Activated T-helper 1 cell treated with anti-CD3 and anti-CD28 coated beads, Interleukin-2, amount 50 U/mL, for 16 hours (primary cell): ENCODE results near the gene OPRD1.
"Not testable (repeated sequence)": the region's sequence is repeated elsewhere in the genome, so short reads cannot be mapped to it uniquely, and the experiment has no call there.

Source experiments
- DNase-seq, 2 donors: peaks; one replicate each; pipeline ENCODE4 v3.0.0-alpha.2; 2020; ENCODE audit warnings: low read depth in 1 of 2, low spot score in 1 of 2

The OPRD1 gene

DNA sequence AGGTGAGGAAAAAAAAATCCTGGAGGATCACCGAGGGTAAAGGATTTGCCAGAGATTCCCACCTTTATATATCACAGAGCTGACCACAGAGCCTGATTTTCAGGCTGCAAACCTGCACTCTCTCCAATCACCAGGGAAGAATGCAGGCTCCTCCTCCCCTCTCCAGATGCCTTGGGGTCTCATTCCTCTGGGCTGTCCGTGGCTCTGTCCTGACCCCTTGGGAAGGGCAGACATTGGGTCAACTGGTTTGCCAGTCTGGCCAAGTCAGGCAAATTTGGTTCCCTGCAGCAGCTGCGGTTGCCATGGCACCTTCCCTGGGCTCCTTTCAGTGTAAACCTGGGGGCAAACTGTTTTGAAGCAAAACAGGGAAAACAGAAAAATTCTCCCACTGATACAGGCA is 11.6 kb upstream of the OPRD1 start:
- DNase-seq: no peak

DNA sequence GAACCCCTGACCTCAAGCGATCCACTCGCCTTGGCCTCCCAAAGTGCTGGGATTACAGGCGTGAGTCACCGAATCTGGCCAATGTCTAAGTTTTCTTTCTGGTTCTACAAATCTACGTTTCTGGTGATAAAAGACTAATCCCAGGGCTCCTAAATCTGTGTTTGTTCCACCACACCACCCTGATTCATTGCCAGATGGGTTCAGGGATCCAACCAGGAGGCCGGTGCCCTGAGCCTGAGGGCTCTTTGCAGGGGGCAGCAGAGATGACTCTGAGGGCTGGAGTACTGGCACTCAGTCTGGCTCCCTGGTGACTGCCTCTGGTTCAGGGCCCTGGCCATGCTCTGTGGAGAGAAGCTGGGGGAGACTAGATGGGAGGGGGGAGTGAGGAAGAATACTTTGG is 10.5 kb upstream of the OPRD1 start:
- no peak for DNase-seq

DNA sequence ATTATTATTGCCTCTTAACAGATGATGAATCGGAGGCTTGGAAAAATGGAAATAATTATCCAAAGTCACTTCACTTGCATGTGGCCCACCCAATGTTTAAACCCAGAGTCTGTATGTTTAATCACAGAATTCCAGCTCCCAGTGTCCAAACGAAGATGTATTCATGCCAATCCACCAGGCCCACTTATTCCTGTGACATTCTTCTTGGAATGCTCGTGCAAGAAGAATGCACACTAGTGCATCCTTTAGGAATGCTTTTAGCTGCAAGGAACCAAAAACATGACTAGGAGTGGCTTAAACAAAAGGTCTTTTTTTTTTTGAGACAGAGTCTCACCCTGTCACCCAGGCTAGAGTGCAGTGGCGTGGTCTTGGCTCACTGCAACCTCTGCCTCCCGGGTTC is 8.9 kb upstream of the OPRD1 start:
- no peak for DNase-seq

DNA sequence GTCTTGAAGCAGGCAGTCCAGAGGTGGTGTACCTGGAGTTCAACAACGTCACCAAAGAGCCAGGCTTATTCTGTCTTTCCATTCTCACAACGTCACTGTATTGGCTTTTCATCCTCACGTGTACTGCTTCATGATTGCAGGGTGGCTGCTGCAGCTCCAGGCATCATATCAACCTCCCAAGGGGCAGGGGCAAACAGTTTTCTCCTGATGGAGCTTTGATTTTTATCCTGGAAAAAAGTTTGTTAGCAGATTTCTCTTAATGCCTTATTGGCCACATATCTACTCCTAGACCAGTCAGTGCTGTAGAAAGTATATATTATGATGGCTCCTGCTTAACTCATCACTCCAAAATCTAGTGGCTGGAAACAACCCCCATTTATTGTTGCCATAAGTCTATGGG is 8.3 kb upstream of the OPRD1 start:
- DNase-seq: no peak

DNA sequence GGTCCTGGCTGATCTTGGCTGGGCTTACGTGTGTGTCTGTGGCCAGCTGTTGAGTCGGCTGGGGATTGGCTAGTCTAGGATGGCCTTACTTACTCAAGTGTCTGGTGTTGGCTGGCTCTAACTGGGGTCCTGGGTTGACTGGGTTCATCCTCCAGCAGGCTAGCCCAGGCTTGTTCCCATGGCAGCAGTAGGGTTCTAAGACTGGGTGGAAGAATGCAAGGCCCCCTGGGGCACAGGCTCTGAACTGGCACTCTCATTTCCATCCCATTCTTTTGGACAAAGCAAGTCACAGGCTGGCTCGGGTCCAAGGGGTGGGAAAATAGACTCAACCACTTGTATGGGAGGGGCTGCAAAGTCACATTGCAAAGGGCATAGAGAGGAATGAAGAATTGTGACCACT is 7.9 kb upstream of the OPRD1 start:
- DNase-seq: no peak

DNA sequence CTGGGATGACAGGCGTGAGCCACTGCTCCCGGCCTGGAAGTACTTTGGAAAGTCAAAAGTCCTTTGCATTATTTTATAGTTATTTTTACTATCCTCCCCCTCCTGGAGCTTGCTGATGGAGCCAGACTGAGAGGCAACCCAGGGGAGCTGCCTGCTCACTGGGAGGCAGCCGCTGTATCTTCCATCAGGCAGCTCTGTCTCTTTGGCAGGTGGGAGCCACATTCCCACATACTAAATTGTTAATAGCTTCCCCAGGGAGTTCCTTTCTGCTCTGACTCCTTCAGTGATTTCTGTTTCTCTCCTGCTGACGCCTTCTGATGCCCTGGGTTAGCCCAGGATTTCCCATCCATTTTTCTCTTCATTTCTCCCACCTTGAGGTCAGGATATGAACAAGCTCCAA is 4.9 kb upstream of the OPRD1 start:
- DNase-seq: no peak

DNA sequence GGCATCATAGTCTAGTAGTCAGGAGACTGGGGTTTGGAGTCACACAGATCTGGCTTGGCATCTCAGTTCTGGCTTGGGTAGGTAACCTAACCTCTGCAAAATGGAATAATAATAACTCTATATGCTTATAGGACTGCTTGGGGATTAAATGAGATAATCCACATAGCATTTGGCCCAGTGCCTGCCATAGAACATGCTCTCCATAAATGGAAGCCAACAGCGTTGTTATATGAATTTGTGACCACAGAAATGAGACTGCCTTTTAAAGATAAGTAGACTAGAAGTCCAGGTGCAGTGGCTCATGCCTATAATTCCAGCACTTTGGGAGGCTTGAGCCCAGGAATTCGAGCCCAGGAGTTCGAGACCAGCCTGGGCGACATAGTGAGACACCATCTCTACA is 4.0 kb upstream of the OPRD1 start:
- DNase-seq: no peak

DNA sequence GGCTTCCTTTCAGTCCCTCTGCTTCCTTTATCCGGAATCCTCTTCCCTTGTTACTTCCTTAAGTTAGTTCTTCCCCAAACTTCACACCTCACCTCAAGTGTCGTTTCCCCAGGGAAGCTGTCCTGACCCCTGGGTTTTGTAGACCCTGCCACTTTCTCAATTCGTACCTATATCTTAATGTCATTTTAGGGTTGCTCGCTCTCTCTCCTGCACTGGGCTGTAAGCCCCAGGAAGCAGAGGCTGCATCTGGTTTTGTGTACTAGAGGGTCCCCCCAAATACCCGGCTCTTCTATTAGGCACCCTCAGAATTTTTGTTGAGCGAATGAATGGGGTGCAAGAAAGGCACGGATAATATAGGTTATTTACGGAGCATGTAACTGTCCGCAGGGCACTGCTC is 603 bp upstream of the OPRD1 start:
- DNase-seq: no peak

DNA sequence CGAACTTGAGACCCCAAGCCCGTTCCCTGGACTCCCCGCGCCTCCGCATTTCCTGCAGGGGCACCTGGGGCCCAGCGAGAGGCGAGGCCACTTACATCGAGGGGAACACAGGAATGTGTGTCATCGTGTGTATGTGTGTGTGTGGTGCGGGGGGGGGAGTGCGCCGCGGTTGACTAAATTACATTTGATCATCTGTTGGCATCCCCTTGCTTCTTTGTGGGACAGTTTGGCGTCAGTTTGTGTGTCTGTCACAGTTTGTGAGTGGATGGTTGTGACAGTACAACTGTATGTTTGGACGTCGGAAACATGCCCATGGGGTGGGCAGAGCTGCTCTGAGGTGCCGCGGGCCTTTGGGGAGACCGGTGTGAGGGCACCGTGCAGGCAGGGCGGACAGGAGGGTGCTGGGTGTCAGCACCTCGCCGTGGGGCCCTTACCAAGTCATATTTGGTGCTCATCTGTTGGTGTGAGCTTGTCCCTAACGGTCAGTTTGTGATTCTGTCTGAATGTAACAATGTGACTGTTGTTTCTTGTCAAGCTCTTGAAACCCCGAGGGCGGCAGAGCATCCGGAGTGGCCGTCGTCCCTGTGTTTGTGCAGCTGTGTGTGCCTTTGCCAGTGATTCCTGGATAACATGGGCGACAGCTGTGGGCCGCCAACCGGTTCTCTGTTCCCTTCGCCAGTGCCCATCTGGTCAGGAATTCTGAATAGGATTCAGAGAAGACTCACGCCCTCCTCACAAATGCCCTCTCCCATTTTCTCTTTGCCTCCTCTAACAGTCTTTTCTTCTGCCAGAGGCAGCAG is 899 bp downstream of the OPRD1 start:
- no peak for DNase-seq

DNA sequence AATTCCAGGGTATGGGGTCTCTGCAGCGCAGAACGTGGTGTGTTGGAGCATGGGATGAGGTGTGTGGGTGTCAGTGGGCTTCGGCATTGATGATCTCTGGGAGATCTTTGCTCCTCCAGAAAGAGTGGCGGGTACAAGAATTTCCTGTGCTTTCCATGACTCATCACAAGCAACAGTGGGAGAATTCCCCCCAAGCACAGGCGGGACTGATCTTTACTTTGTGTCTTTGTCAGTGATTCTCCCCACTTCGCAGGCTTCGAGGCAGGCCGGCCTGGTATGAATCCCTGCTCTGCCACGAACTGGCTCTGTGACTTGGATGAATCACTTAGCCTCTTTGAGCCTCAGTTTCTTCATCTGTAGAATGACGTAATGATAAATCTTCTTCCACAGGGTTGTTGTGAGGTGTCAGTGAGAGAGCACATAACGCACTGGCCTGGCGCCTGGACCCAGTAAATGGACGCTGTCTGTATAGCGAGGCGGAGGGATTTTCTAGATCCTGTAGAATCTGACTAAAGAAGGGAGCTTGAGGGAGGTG is 2.0 kb downstream of the OPRD1 start:
- no peak for DNase-seq

DNA sequence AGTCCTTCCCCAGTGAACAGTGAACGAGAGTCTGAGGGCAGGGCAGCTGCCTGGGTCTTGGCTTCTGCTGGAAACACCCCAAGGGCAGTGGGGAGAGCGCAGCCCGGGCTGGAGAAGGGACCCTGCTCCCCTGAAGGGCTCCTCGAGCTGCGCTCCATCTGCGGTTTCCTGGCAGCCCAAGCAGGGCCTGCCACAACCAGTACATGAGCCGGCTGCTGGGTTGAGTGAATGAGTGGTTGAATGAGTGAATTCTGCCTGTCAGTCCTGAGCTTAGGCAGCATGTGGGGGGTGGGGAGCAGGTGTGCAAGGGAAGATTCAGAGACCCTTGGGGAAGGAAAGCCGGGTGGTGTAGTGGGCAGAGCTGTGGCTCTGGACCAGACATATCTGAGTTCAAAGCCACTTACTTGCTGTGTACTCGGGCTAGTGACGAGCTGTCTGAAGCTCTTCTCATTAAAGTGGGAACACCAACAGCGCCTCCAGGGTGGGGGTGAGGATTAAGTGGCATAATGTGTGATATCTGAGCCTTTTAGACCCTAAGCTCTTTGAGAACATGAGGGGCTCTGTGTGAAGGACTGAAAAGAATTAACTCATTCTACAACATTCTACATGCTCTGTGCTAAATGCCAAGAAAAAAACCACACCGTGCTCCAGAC is 3.7 kb downstream of the OPRD1 start:
- no peak for DNase-seq

DNA sequence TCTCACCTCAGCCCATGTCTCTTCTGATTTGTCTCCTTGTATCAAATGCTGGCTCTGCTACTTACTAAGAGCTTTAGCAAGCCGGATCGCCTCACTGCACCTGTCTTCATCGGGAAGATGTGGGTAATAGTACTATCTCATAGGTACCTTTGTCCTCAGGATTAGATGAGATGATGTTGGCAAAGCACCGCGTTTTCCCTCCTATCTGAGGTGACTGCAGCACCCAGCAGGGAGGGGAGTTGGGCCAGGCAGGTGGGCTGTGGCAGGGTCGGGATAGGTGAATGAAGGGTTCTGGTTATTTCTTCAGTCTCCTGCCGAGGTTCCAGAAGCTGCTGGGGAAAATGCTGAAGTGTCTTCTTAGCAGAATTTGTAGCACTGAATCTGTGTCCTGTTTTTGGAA is 5.2 kb downstream of the OPRD1 start:
- no peak for DNase-seq

DNA sequence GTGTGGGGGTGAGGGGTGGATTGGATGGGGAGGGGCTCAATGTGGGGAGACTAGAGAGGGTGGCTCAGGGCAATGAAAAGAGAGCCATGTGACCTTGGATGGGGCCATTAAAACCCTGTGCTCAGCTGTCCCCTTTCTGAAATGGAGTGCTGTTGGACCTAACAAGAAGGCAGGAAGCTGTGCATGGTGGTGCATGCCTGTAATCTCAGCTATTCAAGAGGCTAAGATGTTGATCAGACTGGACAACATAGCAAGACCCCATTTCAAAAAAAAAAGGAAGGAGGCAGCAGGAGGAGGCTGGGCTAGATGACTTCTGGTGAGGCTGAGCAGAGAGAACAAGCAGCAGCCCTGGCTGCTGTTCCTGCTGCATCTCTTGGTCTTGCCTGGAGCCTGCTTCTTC is 7.0 kb downstream of the OPRD1 start:
- DNase-seq: no peak

DNA sequence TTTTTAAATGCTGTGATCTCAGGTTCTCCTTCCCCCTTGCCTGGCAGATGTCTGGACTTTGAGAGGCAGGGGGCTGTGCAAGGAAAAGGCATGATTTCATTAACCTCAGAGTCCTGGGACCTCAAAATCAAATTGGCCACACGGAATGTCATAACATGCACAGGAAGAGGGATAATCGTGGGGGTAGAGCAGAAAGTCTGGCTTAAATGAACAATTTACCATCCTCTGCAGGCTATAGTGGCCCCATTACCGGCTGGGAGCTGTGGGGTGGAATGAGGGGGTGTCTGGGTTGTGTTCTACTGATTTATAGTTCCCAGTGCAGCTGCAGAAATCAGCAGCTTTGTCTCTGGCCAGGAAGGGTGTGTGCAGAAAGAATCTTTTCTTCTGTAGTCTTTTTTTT is 10.8 kb downstream of the OPRD1 start:
- no peak for DNase-seq

DNA sequence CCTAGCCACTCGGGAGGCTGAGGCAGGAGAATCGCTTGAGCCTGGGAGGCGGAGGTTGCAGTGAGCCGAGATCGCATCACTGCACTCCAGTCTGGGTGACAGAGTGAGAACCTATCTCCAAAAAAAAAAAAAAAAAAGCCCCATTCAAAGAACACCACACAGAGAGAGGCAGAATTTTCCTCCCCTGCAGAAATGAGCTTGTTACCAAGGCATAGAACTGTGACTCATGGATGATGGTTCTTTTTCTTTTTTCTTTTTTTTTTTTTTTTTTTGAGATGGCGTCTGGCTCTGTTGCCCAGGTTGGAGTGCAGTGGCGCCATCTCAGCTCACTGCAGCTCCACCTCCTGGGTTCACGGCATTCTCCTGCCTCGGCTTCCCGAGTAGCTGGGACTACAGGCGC is 12.1 kb downstream of the OPRD1 start:
- DNase-seq: not testable (repeated sequence)

DNA sequence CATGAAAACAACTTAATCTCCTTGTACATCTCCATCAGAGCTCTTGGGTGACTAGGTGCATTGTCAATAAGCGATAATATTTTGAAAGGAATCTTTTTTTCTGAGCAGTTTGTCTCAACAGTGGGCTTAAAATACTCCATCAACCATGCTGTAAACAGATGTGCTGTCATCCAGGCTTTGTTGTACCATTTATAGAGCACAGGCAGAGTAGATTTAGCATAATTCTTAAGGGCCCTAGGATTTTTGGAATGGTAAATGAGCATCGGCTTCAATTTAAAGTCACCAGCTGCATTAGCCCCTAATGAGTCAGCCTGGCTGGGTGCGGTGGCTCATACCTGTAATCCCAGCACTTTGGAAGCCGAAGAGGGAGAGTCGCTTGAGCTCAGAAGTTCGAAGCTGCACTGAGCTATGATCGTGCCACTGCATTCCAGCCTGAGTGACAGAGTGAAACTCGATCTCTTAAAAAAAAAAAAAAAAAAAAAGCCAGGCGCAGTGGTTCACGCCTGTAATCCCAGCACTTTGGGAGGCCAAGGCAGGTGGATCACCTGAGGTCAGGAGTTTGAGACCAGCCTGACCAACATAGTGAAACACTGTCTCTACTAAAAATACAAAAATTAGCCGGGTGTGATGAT is 16.4 kb downstream of the OPRD1 start:
- not testable (repeated sequence) for DNase-seq

DNA sequence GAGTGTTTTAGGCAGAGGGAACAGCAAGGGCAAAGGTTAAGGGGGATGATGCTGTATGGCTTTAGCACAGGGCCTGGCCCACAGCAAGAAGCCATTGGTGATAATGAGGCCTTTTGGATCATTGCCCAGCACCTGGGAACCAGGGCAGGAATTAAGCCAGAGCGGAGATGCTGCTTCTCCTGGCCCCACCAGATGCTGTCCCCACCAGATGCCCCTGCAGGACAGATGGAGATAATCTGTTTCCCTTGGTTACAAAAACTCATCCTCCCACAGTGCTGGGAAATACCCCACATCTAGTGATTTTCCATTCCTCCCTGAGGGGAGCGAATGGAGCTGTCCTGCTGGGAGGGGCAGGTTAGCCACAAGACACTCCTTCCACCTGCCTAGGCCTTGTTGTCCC is 18.8 kb downstream of the OPRD1 start:
- no peak for DNase-seq

DNA sequence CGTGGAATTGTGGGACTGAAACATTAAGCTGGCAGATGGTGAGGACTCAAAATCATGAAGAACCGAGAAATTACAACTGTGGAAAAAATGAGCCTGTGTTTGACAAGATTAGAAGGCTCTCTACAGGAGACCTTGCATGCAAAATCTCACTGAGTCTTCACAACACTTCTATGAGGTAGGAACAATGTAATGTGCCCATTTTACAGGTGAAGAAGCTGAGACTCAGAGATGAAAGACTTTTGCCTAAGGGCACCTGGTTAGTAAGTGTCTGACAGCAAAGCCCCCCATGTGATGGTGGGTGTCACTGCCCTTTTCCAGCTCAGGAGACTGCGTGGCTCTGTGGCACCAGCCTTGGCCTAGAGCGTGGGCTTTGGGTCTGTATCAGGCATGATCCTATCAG is 21.0 kb downstream of the OPRD1 start:
- no peak for DNase-seq

DNA sequence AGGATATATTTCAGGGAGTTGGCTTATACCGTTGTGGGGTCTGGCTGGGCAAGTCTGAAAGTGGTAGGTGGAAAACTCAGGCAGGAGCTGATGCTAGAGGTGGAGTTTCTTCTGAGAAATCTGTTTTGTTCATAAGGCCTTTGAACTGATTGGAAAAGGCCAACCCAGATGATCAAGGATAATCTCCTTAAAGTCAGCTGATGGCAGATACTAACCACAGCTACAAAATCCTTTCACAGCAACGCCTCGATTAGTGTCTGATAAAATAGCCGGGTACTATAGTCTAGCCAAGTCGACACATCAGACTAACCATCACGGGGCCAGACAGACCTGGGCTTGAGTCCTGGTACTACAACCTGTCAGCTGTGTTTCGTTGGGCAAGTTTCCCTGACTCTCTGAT is 21.4 kb downstream of the OPRD1 start:
- no peak for DNase-seq

DNA sequence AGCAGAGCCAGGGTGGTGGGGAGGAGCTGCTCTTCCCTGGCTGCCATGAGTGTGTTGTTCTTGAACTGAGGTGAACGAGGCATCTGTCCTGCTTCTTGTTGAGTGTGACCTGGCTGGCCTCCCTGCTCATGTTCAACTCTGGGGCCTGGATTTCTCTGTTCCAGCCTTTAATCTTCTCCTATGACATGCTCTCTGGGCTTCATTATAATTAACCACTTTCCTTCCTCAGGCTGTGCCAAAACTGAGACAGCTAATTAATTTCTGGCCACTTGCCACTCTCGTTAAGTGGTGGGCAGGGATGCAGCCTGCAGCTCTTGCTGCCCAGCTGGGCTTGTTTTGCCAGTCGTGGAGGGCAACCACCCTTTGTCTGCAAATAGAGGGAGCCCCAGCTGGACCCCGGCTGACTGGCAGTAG is 23.3 kb downstream of the OPRD1 start:
- no peak for DNase-seq

DNA sequence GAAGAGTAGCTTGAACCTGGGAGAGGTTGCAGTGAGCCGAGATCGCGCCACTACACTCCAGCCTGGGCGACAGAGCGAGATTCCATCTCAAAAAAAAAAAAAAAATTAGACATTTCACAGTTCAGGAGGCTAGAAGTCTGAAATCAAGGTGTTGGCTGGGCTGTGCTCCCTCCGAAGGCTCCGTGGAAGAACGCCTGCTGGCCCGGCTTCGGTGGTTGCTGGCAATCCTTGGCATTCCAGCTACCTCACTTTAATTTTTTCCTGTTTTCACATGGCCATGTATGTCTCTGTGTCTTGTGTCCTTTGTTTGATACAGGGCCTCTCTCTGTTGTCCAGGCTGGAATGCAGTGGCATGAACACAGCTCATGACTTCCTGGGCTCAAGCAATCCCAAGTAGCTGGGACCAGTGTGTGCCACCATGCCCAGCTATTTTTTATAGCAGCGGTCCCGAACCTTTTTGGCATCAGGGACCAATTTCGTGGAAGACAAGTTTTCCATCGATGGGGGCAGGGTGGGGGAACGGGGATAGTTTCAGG is 24.5 kb downstream of the OPRD1 start:
- no peak for DNase-seq

DNA sequence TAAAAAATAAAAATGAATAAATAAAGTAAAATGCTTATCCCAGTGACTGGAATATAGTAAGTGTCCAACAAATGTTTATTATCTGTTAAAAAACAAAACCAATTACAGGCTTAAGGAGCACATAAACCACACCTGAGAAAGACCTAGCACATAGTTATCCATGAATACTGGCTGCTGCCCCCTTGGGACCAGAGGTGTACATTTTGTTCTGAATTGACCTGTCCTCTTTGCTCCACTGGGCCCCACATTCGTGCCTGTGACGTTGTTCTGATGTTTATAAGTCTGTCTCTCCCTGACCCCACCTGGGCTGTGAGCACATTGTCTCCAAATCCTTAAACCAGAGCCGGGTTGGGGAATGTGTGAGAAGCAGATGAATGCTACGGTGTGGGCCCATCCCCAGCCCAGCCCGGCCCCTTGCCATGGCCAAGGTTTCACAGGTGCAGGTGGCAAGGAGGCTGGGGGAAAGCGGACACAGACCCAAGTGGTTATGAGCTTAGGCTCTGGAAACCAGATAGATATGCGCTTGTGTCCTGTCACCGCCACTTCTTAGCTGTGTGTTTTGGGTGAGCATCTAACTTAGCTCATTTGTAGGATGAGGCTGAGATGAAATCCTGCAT is 29.1 kb downstream of the OPRD1 start:
- no peak for DNase-seq
